ENCODE measurements around the gene BATF2.
"Not testable (repeated sequence)": the region's sequence is repeated elsewhere in the genome, so short reads cannot be mapped to it uniquely, and the experiment has no call there.

The BATF2 gene

DNA sequence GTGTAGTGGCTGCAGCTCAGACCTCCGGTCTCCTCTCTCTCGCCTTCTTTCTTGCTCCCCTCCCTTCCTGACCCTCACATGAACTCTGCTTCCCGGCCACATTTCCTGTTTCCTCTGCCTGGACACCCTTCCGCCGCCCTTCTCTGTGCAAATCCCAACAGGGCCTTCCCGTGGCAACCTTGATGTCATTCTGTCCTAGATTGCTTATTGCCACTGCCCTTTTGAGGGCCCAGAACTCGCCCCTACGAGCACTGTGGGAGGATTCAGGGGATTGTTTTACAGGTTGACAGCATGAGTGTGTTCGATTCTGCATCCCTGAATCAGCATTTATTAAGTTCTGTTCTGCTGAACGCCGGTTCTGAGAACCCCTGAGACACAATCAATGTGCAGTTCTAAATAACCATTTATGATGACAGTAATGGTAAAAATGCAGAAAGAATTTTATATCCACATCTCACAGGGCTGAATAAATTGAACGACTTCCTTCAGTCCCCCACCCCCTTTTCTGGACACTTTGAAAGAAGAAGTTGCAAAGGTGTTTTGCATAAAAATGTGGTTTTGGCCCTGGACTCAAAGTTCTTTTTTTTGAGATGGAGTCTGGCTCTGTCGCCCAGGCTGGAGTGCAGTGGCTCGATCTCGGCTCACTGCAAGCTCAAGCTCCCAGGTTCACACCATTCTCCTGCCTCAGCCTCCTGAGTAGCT is 6.4 kb downstream of the BATF2 start:
- H3K4me1 ChIP-seq (ENCODE audit: insufficient read depth, low read length, poor library complexity, severe bottlenecking): peaks cover 5% of the 10 kb centered on the region
- no peaks in the 10 kb centered on the region for H4K20me1 ChIP-seq (ENCODE audit: insufficient read depth, low read length, poor library complexity, severe bottlenecking)
- H3F3A ChIP-seq (ENCODE audit: low read depth): no peaks in the 10 kb centered on the region
- no peaks in the 10 kb centered on the region for H3K36me3 ChIP-seq (ENCODE audit: insufficient read depth, low read length)
- H3K9me3 ChIP-seq (ENCODE audit: insufficient read depth, low read depth, low read length): no peaks in the 10 kb centered on the region
- H3K27me3 ChIP-seq (ENCODE audit: insufficient read depth, low read length, poor library complexity, severe bottlenecking): no peaks in the 10 kb centered on the region
- H3K4me2 ChIP-seq (ENCODE audit: low read depth, low read length, poor library complexity, severe bottlenecking): no peak overlapping the region
- H3K9ac ChIP-seq (ENCODE audit: low read depth, low read length, poor library complexity, severe bottlenecking): no peak overlapping the region
- no peaks in the 10 kb centered on the region for H3K9me2 ChIP-seq (replicated peaks; ENCODE audit: low read depth, low read length)
- H2AFZ ChIP-seq (ENCODE audit: low read length): no peak overlapping the region
- TF ChIP-seq, protein P1, sequence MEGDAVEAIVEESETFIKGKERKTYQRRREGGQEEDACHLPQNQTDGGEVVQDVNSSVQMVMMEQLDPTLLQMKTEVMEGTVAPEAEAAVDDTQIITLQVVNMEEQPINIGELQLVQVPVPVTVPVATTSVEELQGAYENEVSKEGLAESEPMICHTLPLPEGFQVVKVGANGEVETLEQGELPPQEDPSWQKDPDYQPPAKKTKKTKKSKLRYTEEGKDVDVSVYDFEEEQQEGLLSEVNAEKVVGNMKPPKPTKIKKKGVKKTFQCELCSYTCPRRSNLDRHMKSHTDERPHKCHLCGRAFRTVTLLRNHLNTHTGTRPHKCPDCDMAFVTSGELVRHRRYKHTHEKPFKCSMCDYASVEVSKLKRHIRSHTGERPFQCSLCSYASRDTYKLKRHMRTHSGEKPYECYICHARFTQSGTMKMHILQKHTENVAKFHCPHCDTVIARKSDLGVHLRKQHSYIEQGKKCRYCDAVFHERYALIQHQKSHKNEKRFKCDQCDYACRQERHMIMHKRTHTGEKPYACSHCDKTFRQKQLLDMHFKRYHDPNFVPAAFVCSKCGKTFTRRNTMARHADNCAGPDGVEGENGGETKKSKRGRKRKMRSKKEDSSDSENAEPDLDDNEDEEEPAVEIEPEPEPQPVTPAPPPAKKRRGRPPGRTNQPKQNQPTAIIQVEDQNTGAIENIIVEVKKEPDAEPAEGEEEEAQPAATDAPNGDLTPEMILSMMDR (conservative IDR thresholded peaks at IDR 0.05; ENCODE audit: low read length): no peak
- no peak for TF ChIP-seq EZH2phosphoT487 (IDR thresholded peaks at IDR 0.05; ENCODE audit: borderline replicate concordance)
- no peak overlapping the region for H3K4me3 ChIP-seq (ENCODE audit: low read length, poor library complexity, severe bottlenecking)
- H3K79me2 ChIP-seq (ENCODE audit: insufficient read depth, low read length): no peaks in the 10 kb centered on the region

DNA sequence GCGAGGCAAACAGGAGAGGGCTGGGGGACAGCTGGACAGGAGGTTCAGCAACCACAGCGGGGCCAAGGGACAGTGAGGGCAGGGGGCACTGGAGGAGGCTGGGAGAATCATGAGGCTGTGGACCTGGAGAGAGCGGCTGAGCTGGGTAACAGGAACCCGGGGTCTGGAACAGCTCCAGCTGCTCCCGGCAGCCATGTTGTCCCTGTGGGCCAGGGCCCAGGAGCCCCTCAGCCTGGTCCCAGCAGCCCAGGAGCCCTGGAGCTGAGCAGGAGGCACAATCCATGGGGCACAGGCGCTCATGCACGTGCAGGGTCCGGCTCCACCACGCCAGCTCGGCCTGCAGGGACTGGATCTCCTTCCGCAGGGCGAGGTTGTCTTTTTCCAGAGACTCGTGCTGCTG is 7.4 kb downstream of the BATF2 start:
- Histone ChIP-seq H3K4me2 (ENCODE audit: low read depth, low read length, poor library complexity, severe bottlenecking) (no peak overlapping the region), H3K9me2 (replicated peaks; ENCODE audit: low read depth, low read length) (no peaks in the 10 kb centered on the region), H3K4me1 (ENCODE audit: insufficient read depth, low read length, poor library complexity, severe bottlenecking) (peaks cover 5% of the 10 kb centered on the region)

DNA sequence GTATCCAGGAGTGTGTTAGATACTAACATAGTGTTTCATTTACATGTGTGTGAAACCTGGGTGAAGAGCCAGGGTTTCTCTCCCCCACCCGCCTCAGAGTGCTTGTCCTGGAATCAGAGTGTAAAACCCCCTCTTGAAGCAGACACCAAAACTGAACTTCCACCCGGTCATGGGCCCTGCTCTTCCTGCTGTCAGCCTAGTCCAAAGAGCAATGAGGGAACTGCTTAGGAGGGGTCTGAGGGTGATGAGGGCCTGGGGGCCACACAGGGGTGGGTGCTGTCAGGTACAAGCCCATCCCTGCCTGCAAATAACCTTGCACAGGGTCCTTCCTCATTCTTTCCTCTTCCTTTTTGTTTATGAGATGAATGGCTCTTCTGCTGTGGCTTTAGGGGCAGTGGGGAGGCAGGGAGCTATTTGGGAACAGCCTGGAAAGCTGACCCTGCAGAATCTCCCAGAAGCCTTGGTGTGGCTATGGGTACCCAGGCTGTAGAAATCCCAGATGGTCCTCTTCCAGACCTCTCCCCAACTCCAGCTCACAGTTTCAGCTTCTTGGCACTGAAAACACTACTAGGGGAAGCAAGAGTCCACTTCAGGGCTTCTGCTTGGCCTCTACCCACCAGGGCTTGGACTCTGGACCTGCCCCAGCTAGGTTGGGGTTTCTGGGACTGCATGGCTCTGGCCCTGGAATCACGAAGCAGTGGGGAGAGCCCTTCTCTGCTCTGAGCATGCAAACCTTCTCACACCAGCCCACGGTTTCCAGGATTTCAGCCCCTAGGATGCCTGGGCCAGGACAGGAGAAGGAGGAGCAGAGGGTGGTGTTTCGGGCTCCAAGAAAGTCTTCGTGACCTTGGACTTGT is 8.5 kb downstream of the BATF2 start:
- Histone ChIP-seq H4K20me1 (ENCODE audit: insufficient read depth, low read length, poor library complexity, severe bottlenecking) (no peaks in the 10 kb centered on the region), H3K9me3 (ENCODE audit: insufficient read depth, low read depth, low read length) (no peaks in the 10 kb centered on the region), H3K79me2 (ENCODE audit: insufficient read depth, low read length) (no peaks in the 10 kb centered on the region), H3K4me1 (ENCODE audit: insufficient read depth, low read length, poor library complexity, severe bottlenecking) (peaks cover 5% of the 10 kb centered on the region), H3K4me2 (ENCODE audit: low read depth, low read length, poor library complexity, severe bottlenecking) (no peak overlapping the region), H3F3A (ENCODE audit: low read depth) (no peaks in the 10 kb centered on the region), H3K9me2 (replicated peaks; ENCODE audit: low read depth, low read length) (no peaks in the 10 kb centered on the region), H2AFZ (ENCODE audit: low read length) (no peak overlapping the region), H3K4me3 (ENCODE audit: low read length, poor library complexity, severe bottlenecking) (no peak overlapping the region), H3K27me3 (ENCODE audit: insufficient read depth, low read length, poor library complexity, severe bottlenecking) (no peaks in the 10 kb centered on the region), H3K36me3 (ENCODE audit: insufficient read depth, low read length) (no peaks in the 10 kb centered on the region), H3K9ac (ENCODE audit: low read depth, low read length, poor library complexity, severe bottlenecking) (no peak overlapping the region)
- no peak for TF ChIP-seq EZH2phosphoT487 (IDR thresholded peaks at IDR 0.05; ENCODE audit: borderline replicate concordance)
- TF ChIP-seq, protein P1 (conservative IDR thresholded peaks at IDR 0.05; ENCODE audit: low read length): no peak

More for the DNA sequence above, 7.4 kb downstream of the BATF2 start:
- no peak overlapping the region for H2AFZ ChIP-seq (ENCODE audit: low read length)
- TF ChIP-seq, protein P1 (conservative IDR thresholded peaks at IDR 0.05; ENCODE audit: low read length): no peak
- TF ChIP-seq EZH2phosphoT487 (IDR thresholded peaks at IDR 0.05; ENCODE audit: borderline replicate concordance): no peak
- H4K20me1 ChIP-seq (ENCODE audit: insufficient read depth, low read length, poor library complexity, severe bottlenecking): no peaks in the 10 kb centered on the region
- no peak overlapping the region for H3K9ac ChIP-seq (ENCODE audit: low read depth, low read length, poor library complexity, severe bottlenecking)
- no peaks in the 10 kb centered on the region for H3K27me3 ChIP-seq (ENCODE audit: insufficient read depth, low read length, poor library complexity, severe bottlenecking)
- H3F3A ChIP-seq (ENCODE audit: low read depth): no peaks in the 10 kb centered on the region
- no peak overlapping the region for H3K4me3 ChIP-seq (ENCODE audit: low read length, poor library complexity, severe bottlenecking)
- no peaks in the 10 kb centered on the region for H3K9me3 ChIP-seq (ENCODE audit: insufficient read depth, low read depth, low read length)
- no peaks in the 10 kb centered on the region for H3K79me2 ChIP-seq (ENCODE audit: insufficient read depth, low read length)
- no peaks in the 10 kb centered on the region for H3K36me3 ChIP-seq (ENCODE audit: insufficient read depth, low read length)

DNA sequence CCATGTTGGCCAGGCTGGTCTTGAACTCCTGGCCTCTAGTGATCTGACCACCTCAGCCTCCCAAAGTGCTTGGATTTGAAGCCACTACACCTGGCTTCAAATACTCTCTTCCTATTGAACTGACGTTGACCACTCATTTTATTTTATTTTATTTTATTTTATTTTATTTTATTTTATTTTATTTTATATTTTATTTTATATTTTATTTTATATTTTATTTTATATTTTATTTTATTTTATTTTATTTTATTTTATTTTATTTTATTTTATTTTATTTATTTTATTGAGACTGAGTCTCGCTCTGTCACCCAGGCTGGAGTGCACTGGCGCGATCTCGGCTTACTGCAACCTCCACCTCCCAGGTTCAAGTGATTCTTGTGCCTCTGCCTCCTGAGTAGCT is 13.4 kb downstream of the BATF2 start:
- H3K9me2 ChIP-seq (replicated peaks; ENCODE audit: low read depth, low read length): not testable (repeated sequence)

More for the DNA sequence above, 13.4 kb downstream of the BATF2 start:
- not testable (repeated sequence) for H3K4me1 ChIP-seq (ENCODE audit: insufficient read depth, low read length, poor library complexity, severe bottlenecking); H3K9me3 ChIP-seq (ENCODE audit: insufficient read depth, low read depth, low read length); H3F3A ChIP-seq (ENCODE audit: low read depth); H3K27me3 ChIP-seq (ENCODE audit: insufficient read depth, low read length, poor library complexity, severe bottlenecking); H3K36me3 ChIP-seq (ENCODE audit: insufficient read depth, low read length); H4K20me1 ChIP-seq (ENCODE audit: insufficient read depth, low read length, poor library complexity, severe bottlenecking); H3K9ac ChIP-seq (ENCODE audit: low read depth, low read length, poor library complexity, severe bottlenecking); H2AFZ ChIP-seq (ENCODE audit: low read length); H3K79me2 ChIP-seq (ENCODE audit: insufficient read depth, low read length); H3K4me3 ChIP-seq (ENCODE audit: low read length, poor library complexity, severe bottlenecking); H3K4me2 ChIP-seq (ENCODE audit: low read depth, low read length, poor library complexity, severe bottlenecking)

Data from Loucy (cell line).